K562 (cell line): ENCODE data around the gene NKX2-2. TPM values are rescaled to one million over a fixed set of nuclear protein-coding genes. Genes with fewer than 3 reads are reported as not detected.

ENCODE experiments used
- ATAC-seq: fragments of 200-7000 bp; cut with Tn5 transposase; 3 replicates; pipeline ENCODE4 v1.9.1; 2020; ENCODE audit warnings: moderate library complexity
- BruUV-seq: library from RNA; stranded (reverse); fragments of 400-500 nt; replicated peaks from 2 replicates; lab custom pipeline; 2021; lab: Mats Ljungman, UMichigan
- CTCF ChIA-PET: fragments of 300-600 bp; formaldehyde crosslinking; extraction: SDS; loops from one replicate; lab custom pipeline; 2021; ENCODE audit warnings: low intra/inter-chr PET ratio; lab: Yijun Ruan, JAX
- POLR2A ChIA-PET: fragments of 300-600, 350-650 bp; sonication (Branson Sonifier 250); formaldehyde crosslinking; extraction: SDS; loops from one replicate; lab custom pipeline; 2021; ENCODE audit warnings: antibody characterized with exemption, inconsistent platforms; lab: Yijun Ruan, JAX
- DNase-seq, 4 experiments: peaks; one replicate each; pipeline versions ENCODE4 v3.0.0 to v3.0.0-alpha.2; 2011 to 2018; ENCODE audit warnings: low spot score in 3 of 4, mixed read lengths in 3 of 4; ENCODE audit errors: extremely low read depth in 1 of 4
- FAIRE-seq: peaks from 2 replicates; lab custom pipeline; 2011; peaks lifted over from hg19 to GRCh38; lab: Jason Lieb, UNC
- H2AFZ ChIP-seq: 2 replicates; pipeline ENCODE4 v1.6.0; 2011; ENCODE audit warnings: low read depth, low read length, control low read depth, inconsistent platforms
- H3K27ac ChIP-seq: fragments of 200-600 bp; 3 replicates; pipeline ENCODE4 v1.8.0; 2011; ENCODE audit warnings: low read depth, mild to moderate bottlenecking, control low read depth, inconsistent platforms, low read length, moderate library complexity, mixed read lengths; ENCODE audit errors: extremely low read depth
- H3K27me3 ChIP-seq, 2 experiments: fragments of 300-600 bp in 1 of 2; 2 replicates in 1 of 2; 3 replicates in 1 of 2; pipeline versions ENCODE4 v1.6.0 to v1.8.0; 2011; ENCODE audit warnings: inconsistent platforms in 2 of 2, low read length in 2 of 2, mild to moderate bottlenecking in 1 of 2, mixed read lengths in 1 of 2, moderate library complexity in 1 of 2; ENCODE audit not compliant: control insufficient read depth in 2 of 2, insufficient read depth in 2 of 2
- H3K36me3 ChIP-seq: fragments of 300-600 bp; 3 replicates; pipeline ENCODE4 v1.8.0; 2011; ENCODE audit warnings: mild to moderate bottlenecking, low read length, inconsistent platforms; ENCODE audit not compliant: control insufficient read depth, insufficient read depth
- H3K4me1 ChIP-seq, 2 experiments: fragments of 200-600 bp in 1 of 2; replicated peaks in 1 of 2; 2 replicates in 1 of 2; 3 replicates in 1 of 2; pipeline versions ENCODE4 v1.5.1 to v1.8.0; 2011; ENCODE audit warnings: inconsistent platforms in 2 of 2, low read length in 2 of 2, mild to moderate bottlenecking in 1 of 2, mixed read lengths in 1 of 2, moderate library complexity in 1 of 2; ENCODE audit not compliant: control insufficient read depth in 2 of 2, insufficient read depth in 2 of 2
- H3K4me2 ChIP-seq: 2 replicates; pipeline ENCODE4 v1.6.1; 2011; ENCODE audit warnings: low read length, control low read depth, inconsistent platforms, mixed read lengths; ENCODE audit not compliant: insufficient read depth
- H3K4me3 ChIP-seq: fragments of 200-600 bp; sonication (generic), shearing (Covaris generic); 2 replicates; pipeline ENCODE4 v1.5.1; 2016; ENCODE audit warnings: control low read depth, inconsistent platforms
- H3K79me2 ChIP-seq: fragments of 200-600 bp; 3 replicates; pipeline ENCODE4 v1.8.0; 2011; ENCODE audit warnings: low read length, inconsistent platforms; ENCODE audit not compliant: control insufficient read depth, insufficient read depth
- H3K9ac ChIP-seq, 2 experiments: 2 replicates each; pipeline versions ENCODE4 v1.6.0 to v1.6.1; 2011; ENCODE audit warnings: low read depth in 2 of 2, low read length in 2 of 2, control low read depth in 1 of 2, inconsistent platforms in 1 of 2, mild to moderate bottlenecking in 1 of 2, mixed read lengths in 1 of 2; ENCODE audit not compliant: insufficient read depth in 1 of 2
- H3K9me1 ChIP-seq: one replicate; pipeline ENCODE4 v1.6.0; 2011; ENCODE audit warnings: inconsistent platforms, mild to moderate bottlenecking, low read length, moderate library complexity; ENCODE audit not compliant: control insufficient read depth, insufficient read depth
- H3K9me3 ChIP-seq: replicated peaks from 2 replicates; pipeline ENCODE4 v1.5.1; 2011; ENCODE audit warnings: low read depth, low read length, inconsistent platforms; ENCODE audit not compliant: control insufficient read depth, insufficient read depth
- H4K20me1 ChIP-seq: replicated peaks from 2 replicates; pipeline ENCODE4 v1.6.1; 2011; ENCODE audit warnings: low read length, inconsistent platforms, mixed read lengths; ENCODE audit not compliant: control insufficient read depth, insufficient read depth
- BCOR ChIP-seq: fragments of 450-650 bp; IDR thresholded peaks from 2 replicates; pipeline ENCODE4 v1.6.1; 2016
- CBX5 ChIP-seq: IDR thresholded peaks from 2 replicates; pipeline ENCODE4 v1.6.1; 2014; ENCODE audit warnings: low read depth, borderline replicate concordance
- CHD1 ChIP-seq: fragments of 200-600 bp; sonication (generic); IDR thresholded peaks from one replicate; pipeline ENCODE4 v1.6.1; 2012; ENCODE audit warnings: mild to moderate bottlenecking, moderate library complexity, low read length, inconsistent platforms
- DPF2 ChIP-seq: fragments of 450-650 bp; IDR thresholded peaks from 2 replicates; pipeline ENCODE4 v1.6.1; 2016
- ETV5 ChIP-seq: sonication (generic); formaldehyde crosslinking; IDR thresholded peaks from 2 replicates; pipeline ENCODE4 v1.4.0; 2020; ENCODE audit warnings: low read depth, mild to moderate bottlenecking, missing genetic modification reagents
- HDAC2 ChIP-seq: fragments of 450-650 bp; IDR thresholded peaks from 2 replicates; pipeline ENCODE4 v1.6.1; 2016; ENCODE audit warnings: mild to moderate bottlenecking
- KDM2B ChIP-seq: fragments of 250-450 bp; sonication (Bioruptor Pico); IDR thresholded peaks from 2 replicates; pipeline ENCODE4 v1.8.0; 2021; ENCODE audit warnings: mild to moderate bottlenecking, moderate library complexity
- MIER1 ChIP-seq: fragments of 450-650 bp; IDR thresholded peaks from 2 replicates; pipeline ENCODE4 v1.6.1; 2016; ENCODE audit warnings: antibody characterized with exemption, mild to moderate bottlenecking, low read depth
- PTRF ChIP-seq: fragments of 450-650 bp; IDR thresholded peaks from 2 replicates; pipeline ENCODE4 v1.6.1; 2016; ENCODE audit warnings: mild to moderate bottlenecking, missing genetic modification characterization, missing compliant biosample characterization
- THRA ChIP-seq: fragments of 450-650 bp; IDR thresholded peaks from 2 replicates; pipeline ENCODE4 v1.6.1; 2017; ENCODE audit warnings: mild to moderate bottlenecking, moderate library complexity
- TRIM28 ChIP-seq: fragments of 450-650 bp; IDR thresholded peaks from 2 replicates; pipeline ENCODE4 v1.6.1; 2017
- YY1 ChIP-seq, 3 experiments: IDR thresholded peaks; 2 replicates each; pipeline ENCODE4 v1.6.1; 2011; ENCODE audit warnings: low read length in 2 of 3, mild to moderate bottlenecking in 2 of 3, moderate library complexity in 2 of 3, borderline replicate concordance in 1 of 3, control low read depth in 1 of 3, low read depth in 1 of 3; ENCODE audit not compliant: insufficient read depth in 3 of 3, insufficient replicate concordance in 2 of 3, control insufficient read depth in 1 of 3, insufficient read length in 1 of 3; ENCODE audit errors: extremely low read depth in 1 of 3
- ZBTB7A ChIP-seq: IDR thresholded peaks from 2 replicates; pipeline ENCODE4 v1.6.1; 2011; ENCODE audit warnings: low read depth, mild to moderate bottlenecking, low read length, moderate library complexity, borderline replicate concordance; ENCODE audit not compliant: control insufficient read depth
- WGBS: fragments of 100-300 bp; shearing (Covaris generic); methylation state at CpG from one replicate; pipeline ENCODE4 v1.1.6; 2016; ENCODE audit warnings: low coverage, mixed read lengths; ENCODE audit not compliant: insufficient coverage; ENCODE audit errors: missing lambda C conversion rate; 5-methylcytosine and 5-hydroxymethylcytosine counted together
- in situ Hi-C: fragments of 300-500 bp; cut with MboI; formaldehyde crosslinking; loops from 4 replicates; pipeline ENCODE4 v1.15.0; 2018; ENCODE audit warnings: inconsistent platforms, mixed read lengths
- intact Hi-C: fragments of 100-400 bp; cut with micrococcal nuclease; formaldehyde crosslinking; loops from 2 replicates; pipeline ENCODE4 v1.14.2; 2022
- polyA plus RNA-seq, 8 experiments: library from polyadenylated mRNA; depleted of rRNA in 4 of 8; stranded (reverse) in 5 of 8; unstranded in 3 of 8; fragments of >200 nt; fragmentation: Nextera tagmentation in 2 of 8; fragmentation: Illumina TruSeq in 1 of 8; extraction: Ambion mirVana in 2 of 8; extraction: Trizol in 1 of 8; gene quantifications; 2 replicates each; pipeline versions ENCODE4 v1.2.1 to v1.2.3, GENCODE V29; 2011 to 2014; ENCODE audit warnings: inconsistent platforms in 1 of 8, missing spikeins in 1 of 8
- total RNA-seq, 7 experiments: library from RNA; depleted of rRNA in 6 of 7; stranded (reverse); fragments of >200 nt in 6 of 7; fragmentation: Illumina TruSeq in 2 of 7; extraction: Trizol in 2 of 7; gene quantifications; 2 replicates each; pipeline versions ENCODE4 v1.2.1 to v1.2.3, GENCODE V29; 2011 to 2021; ENCODE audit warnings: low replicate concordance in 1 of 7

Gene NKX2-2
- total and polyA plus RNA-seq, 9 of the 15 experiments (the other 6 are each of a cell fraction or from before 2014, with no cell fraction given), result 0.04 TPM; not detected in 8

GRCh38 chr20:21515300-21516179, 1.7 kb upstream of the NKX2-2 start:
- intact Hi-C loops (no loop called here), in situ Hi-C loops (no loop called here)
- Histone ChIP-seq H3K9me3 (no peaks in the 10 kb centered on the region), H3K4me3 (no peak overlapping the region), H3K36me3 (no peaks in the 10 kb centered on the region), H3K4me1 (peaks cover 0 to 4% of the 10 kb centered on the region in 2 experiments; a peak in 2 of 5 replicates), H3K9me1 (no peaks in the 10 kb centered on the region), H3K79me2 (no peaks in the 10 kb centered on the region), H2AFZ (no peak overlapping the region), H3K9ac (no peak overlapping the region), H4K20me1 (no peaks in the 10 kb centered on the region), H3K27me3 (peaks cover 3 to 48% of the 10 kb centered on the region in 2 experiments), H3K27ac (no peak overlapping the region), H3K4me2 (no peak overlapping the region)
- 31% methylated on average over 32 of the region's 61 CpGs for WGBS
- ChIA-PET CTCF (no interaction called here), POLR2A (interaction anchor here (0.6 kb wide), 1 partner anchor 1312 kb away, joined by 3 read pairs; no protein-coding TSS in a partner anchor)
- no peak for ATAC-seq
- no TSS peak for BruUV-seq
- no peak for FAIRE-seq
- DNase-seq, result no peak
- TF ChIP-seq CBX5, result no peak

DNA sequence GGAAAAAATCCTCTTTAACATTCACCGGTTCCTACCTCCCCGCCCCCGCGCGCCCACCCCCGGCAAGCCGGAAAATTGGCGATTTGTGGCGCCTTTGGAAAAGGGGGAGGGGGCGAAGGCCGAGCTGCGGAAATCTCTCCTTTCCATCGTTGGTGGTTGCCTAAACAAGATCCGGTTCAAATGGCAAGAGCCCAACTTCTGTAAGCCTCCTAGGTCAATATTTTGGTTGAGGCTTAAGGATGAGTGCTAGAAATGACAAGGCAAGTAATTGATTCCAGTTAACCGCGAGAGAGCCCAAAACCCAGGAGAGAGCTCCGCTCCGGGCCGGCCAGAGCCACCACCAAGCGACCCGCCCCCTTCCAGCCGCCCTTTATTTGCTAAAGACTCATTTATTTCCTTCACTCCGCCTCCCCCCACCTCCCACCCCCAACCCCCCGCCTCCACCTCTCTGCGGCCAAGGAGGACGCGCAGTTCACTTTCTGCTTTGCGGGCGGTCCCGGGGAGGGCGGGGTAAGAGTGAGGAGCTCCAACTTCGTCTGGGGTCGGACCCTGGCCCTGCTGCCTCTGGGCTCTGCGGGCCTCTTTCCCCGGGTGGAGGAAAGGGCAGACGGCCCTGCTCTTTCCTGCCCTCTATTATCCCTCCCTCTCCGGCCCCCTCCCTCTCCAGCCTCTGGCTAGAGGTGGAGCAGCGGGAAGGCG, 838 bp upstream of the NKX2-2 start:
- peaks cover 3 to 53% of the 10 kb centered on the region in 2 experiments for H3K27me3 ChIP-seq
- POLR2A ChIA-PET, result interaction anchor here (0.6 kb wide), 1 partner anchor 1311 kb away, joined by 3 read pairs; no protein-coding TSS in a partner anchor
- H3K79me2 ChIP-seq, result no peaks in the 10 kb centered on the region
- H4K20me1 ChIP-seq, result no peaks in the 10 kb centered on the region
- 0% methylated on average over 5 of the region's 39 CpGs for WGBS
- DNase-seq, result no peak
- no peak overlapping the region for H3K27ac ChIP-seq
- H3K9me1 ChIP-seq, result no peaks in the 10 kb centered on the region
- no peaks in the 10 kb centered on the region for H3K9me3 ChIP-seq
- H2AFZ ChIP-seq, result no peak overlapping the region
- no peak overlapping the region for H3K4me2 ChIP-seq
- intact Hi-C loops, result no loop called here
- no peak for FAIRE-seq
- CTCF ChIA-PET, result no interaction called here
- ATAC-seq, result no peak
- in situ Hi-C loops, result no loop called here
- no TSS peak for BruUV-seq
- H3K4me1 ChIP-seq, result peaks cover 0 to 6% of the 10 kb centered on the region in 2 experiments; a peak in 2 of 5 replicates
- no peaks in the 10 kb centered on the region for H3K36me3 ChIP-seq
- H3K9ac ChIP-seq, result no peak overlapping the region
- no peak overlapping the region for H3K4me3 ChIP-seq
- TF ChIP-seq KDM2B (CRISPR knock-in tag), result no peak
- TF ChIP-seq BCOR, result no peak
- no peak for TF ChIP-seq ETV5
- no peak for TF ChIP-seq ZBTB7A
- TF ChIP-seq MIER1, result no peak
- no peak for TF ChIP-seq CHD1
- no peak for TF ChIP-seq TRIM28
- no peak for TF ChIP-seq THRA
- no peak for TF ChIP-seq DPF2
- no peak for TF ChIP-seq YY1 (IDR thresholded peaks at IDR 0.05; ENCODE audit: borderline replicate concordance in 1 of 3, control insufficient read depth in 1 of 3, extremely low read depth in 1 of 3, insufficient read depth in 3 of 3, insufficient read length in 1 of 3, insufficient replicate concordance in 2 of 3, low read depth in 1 of 3, low read length in 2 of 3)
- TF ChIP-seq HDAC2, result no peak
- TF ChIP-seq PTRF, result no peak
